Cardiac muscle cell (in vitro differentiated cells and primary cell): Measurements from ENCODE around the gene ANKRD37. TPM values are rescaled to one million over a fixed set of nuclear protein-coding genes. Genes with fewer than 3 reads are reported as not detected.

Experiments used
- DNase-seq, 2 donors: peaks; one replicate each; pipeline versions ENCODE4 v3.0.0 to v3.0.0-alpha.2; 2010 to 2017; ENCODE audit warnings: low read depth in 1 of 2, low spot score in 1 of 2
- H3K27ac ChIP-seq: fragments of 200-600 bp; sonication (generic); 2 replicates; pipeline ENCODE4 v1.5.1; 2016
- H3K27me3 ChIP-seq: fragments of 200-600 bp; sonication (generic); 2 replicates; pipeline ENCODE4 v1.6.0; 2016; ENCODE audit warnings: control low read depth
- H3K36me3 ChIP-seq: fragments of 200-600 bp; sonication (generic); 2 replicates; pipeline ENCODE4 v1.5.1; 2016; ENCODE audit warnings: control low read depth
- H3K4me1 ChIP-seq: fragments of 200-600 bp; sonication (generic); 2 replicates; pipeline ENCODE4 v1.8.1; 2017; ENCODE audit warnings: low read depth, mild to moderate bottlenecking, mixed run types
- H3K4me3 ChIP-seq: fragments of 200-600 bp; sonication (generic); 2 replicates; pipeline ENCODE4 v1.5.1; 2016; ENCODE audit warnings: mild to moderate bottlenecking
- H3K9me3 ChIP-seq: fragments of 200-600 bp; sonication (generic); 2 replicates; pipeline ENCODE4 v1.5.1; 2017; ENCODE audit warnings: low read depth, mild to moderate bottlenecking, control low read depth
- polyA plus RNA-seq: library from polyadenylated mRNA; unstranded; fragments of >200 nt; fragmentation: Nextera tagmentation; extraction: Ambion mirVana; gene quantifications from 2 replicates; pipeline ENCODE4 v1.2.1, GENCODE V29; 2016
- total RNA-seq: library from RNA; depleted of rRNA; stranded (reverse); fragments of >200 nt; gene quantifications from 2 replicates; pipeline ENCODE4 v1.2.3, GENCODE V29; 2016
- TF ChIP-seq, protein P1 (sequence below): IDR thresholded peaks from 2 replicates; pipeline ENCODE4 v1.5.1; 2012; ENCODE audit warnings: low read depth, mild to moderate bottlenecking, low read length

Gene ANKRD37
- total and polyA plus RNA-seq, 2 experiments from 2014 or later: 3.8 to 18.1 TPM

DNA sequence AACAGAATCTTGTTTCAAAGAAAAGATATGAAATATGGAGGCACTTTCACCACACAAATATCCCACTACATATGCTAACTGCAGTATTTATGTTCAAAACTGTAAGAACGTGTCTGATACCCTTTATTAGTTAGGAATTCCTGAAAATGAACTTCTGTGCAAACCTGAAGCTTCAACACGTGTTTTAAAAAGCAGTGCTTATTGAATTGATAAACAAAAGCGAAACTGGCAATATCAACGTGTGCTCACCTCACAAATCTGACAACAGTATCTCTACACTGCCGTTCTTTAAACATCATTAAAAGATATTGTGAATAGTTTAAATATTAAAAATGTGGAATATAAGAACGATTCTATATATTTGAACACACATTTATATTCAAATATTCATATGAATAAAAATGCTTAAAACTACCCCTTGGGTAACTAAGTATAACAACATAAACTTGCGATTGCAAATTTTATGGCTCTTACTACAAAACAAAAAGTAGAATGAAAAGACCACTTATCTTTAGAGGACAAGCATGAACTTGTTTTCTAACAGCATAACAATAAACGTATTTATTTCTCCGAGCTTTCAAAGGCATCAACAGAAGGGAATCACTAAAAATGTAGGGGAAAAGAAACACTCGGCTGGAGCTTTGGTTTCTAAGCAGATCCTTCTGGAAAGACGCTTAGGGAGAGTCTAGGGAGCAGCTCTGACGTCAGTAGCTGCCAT is 1.2 kb upstream of the ANKRD37 start, which contains the start of gene LRP2BP:
Gene LRP2BP (minus strand): TSS at position 687 of the 718 bp plus-strand sequence. CDS start 17,738 bp downstream, outside the sequence.
- Histone ChIP-seq H3K27me3 (no peaks in the 10 kb centered on the region), H3K36me3 (peaks cover 13% of the 10 kb centered on the region), H3K4me3 (peak within 1 kb of the TSS; percentile 53), H3K27ac (peak within 1 kb of the TSS; percentile 82), H3K9me3 (no peaks in the 10 kb centered on the region), H3K4me1 (peaks cover 14% of the 10 kb centered on the region)
- peak in 1 of 2 donors; percentile 18 for DNase-seq
- TF ChIP-seq, protein P1, sequence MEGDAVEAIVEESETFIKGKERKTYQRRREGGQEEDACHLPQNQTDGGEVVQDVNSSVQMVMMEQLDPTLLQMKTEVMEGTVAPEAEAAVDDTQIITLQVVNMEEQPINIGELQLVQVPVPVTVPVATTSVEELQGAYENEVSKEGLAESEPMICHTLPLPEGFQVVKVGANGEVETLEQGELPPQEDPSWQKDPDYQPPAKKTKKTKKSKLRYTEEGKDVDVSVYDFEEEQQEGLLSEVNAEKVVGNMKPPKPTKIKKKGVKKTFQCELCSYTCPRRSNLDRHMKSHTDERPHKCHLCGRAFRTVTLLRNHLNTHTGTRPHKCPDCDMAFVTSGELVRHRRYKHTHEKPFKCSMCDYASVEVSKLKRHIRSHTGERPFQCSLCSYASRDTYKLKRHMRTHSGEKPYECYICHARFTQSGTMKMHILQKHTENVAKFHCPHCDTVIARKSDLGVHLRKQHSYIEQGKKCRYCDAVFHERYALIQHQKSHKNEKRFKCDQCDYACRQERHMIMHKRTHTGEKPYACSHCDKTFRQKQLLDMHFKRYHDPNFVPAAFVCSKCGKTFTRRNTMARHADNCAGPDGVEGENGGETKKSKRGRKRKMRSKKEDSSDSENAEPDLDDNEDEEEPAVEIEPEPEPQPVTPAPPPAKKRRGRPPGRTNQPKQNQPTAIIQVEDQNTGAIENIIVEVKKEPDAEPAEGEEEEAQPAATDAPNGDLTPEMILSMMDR: no peak

DNA sequence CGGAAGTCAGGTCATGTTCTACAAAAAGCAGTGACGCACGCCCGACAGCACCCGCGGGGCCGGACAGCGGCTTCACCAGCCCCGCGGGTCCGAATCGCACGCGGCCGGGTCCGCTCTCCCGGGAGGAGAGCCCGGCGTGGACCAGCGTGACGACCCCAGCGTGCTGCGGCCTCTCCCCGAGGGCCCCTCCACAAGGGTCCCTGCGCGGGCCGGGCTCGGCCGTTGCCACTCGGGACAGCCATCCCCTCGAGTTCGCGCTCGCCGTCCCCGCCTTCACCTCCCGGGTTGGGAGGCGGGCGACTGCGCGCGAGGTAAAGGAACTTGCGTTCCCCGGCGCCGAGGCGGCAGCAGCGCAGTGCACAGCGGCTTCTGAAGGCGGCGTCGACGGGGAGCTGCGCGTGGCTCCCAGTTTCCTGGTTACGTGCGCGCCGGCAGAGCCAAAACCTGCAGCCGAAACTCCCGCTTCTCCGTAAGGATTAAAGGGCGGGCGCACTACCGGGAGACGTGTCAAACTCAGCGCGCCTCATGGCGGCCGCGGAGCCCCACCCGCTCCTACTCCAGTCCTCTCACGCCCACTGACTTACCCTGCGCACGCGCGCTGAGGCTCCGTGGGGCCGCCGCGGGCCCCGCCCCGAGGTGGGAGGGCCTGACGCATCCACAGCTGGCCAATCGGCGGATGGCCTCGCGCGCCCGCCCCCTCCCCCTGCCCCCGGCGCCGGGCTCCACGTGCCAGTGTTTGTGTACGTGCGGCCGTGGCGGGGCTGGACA is 501 bp upstream of the ANKRD37 start:
- Histone ChIP-seq H3K27ac (peak overlapping the region; percentile 82), H3K27me3 (no peaks in the 10 kb centered on the region), H3K9me3 (no peaks in the 10 kb centered on the region), H3K4me3 (peak overlapping the region; percentile 53), H3K36me3 (peaks cover 17% of the 10 kb centered on the region), H3K4me1 (peaks cover 14% of the 10 kb centered on the region)
- DNase-seq: peak; percentile 96 to 99
- TF ChIP-seq, protein P1: no peak

DNA sequence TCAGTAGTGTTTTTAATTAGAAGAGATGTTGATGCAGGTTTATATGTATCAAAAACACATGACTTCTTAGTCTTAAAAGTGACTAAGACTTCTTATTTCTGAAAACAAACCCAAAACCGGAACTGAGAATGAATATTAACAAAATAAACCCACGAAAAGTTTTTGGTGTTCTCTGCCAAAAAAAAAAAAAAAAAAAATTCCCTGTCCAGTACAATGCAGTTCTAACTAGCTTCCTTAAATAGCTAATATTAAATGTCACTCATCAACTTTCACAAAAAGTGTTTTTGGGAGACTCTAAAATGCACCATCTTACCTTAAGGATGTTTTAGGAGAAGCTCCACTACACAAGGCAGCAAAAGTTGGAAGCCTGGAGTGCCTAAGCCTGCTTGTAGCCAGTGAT is 2.0 kb downstream of the ANKRD37 start:
- H3K36me3 ChIP-seq: peaks cover 29% of the 10 kb centered on the region
- TF ChIP-seq, protein P1: no peak
- H3K4me3 ChIP-seq: no peak overlapping the region
- DNase-seq: no peak
- H3K27ac ChIP-seq: no peak overlapping the region
- H3K4me1 ChIP-seq: peaks cover 14% of the 10 kb centered on the region
- H3K9me3 ChIP-seq: no peaks in the 10 kb centered on the region
- no peaks in the 10 kb centered on the region for H3K27me3 ChIP-seq

DNA sequence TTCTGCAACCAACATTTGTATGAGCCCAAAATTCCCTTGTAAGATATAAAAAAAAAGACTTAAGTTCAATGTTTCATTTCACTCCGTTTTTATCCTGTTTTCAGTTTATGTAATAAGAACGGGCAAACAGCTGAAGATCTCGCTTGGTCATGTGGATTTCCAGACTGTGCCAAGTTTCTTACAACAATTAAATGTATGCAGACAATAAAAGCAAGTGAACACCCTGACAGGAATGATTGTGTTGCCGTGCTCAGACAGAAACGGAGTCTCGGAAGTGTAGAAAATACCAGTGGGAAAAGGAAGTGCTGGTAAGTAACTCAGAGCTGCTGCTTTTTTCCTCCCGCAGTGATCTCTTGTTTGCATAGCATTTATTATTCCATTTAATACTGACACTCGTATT is 2.8 kb downstream of the ANKRD37 start:
- Histone ChIP-seq H3K4me1 (peaks cover 14% of the 10 kb centered on the region), H3K27me3 (no peaks in the 10 kb centered on the region), H3K36me3 (peaks cover 29% of the 10 kb centered on the region), H3K9me3 (no peaks in the 10 kb centered on the region), H3K4me3 (no peak overlapping the region), H3K27ac (no peak overlapping the region)
- TF ChIP-seq, protein P1: no peak
- no peak for DNase-seq

DNA sequence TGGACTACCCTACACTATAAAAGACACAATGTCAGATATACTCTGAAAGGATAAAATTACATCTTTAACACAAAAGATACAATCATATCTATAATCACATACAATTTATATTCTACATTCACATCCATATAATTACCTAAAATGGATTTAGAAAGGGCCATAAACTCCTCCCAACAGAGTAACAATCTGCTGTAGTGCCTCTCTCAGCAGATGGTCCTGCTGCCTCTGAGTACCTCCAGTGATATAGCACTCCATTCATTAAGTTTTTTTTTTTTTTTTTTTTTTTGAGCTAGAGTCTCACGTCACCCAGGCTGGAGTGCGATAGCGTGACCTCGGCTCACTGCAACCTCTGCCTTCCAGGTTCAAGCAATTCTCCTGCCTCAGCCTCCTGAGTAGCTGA is 7.4 kb downstream of the ANKRD37 start:
- Histone ChIP-seq H3K4me3 (no peak overlapping the region), H3K27me3 (no peaks in the 10 kb centered on the region), H3K9me3 (no peaks in the 10 kb centered on the region), H3K4me1 (no peaks in the 10 kb centered on the region), H3K36me3 (peaks cover 25% of the 10 kb centered on the region), H3K27ac (no peak overlapping the region)
- no peak for DNase-seq
- TF ChIP-seq, protein P1: no peak
